Muscle of arm (tissue), 12 donors: ENCODE measurements around the gene CEACAM16. TPM values are rescaled to one million over a fixed set of nuclear protein-coding genes. Genes with fewer than 3 reads are reported as not detected.

Source experiments
- DNase-seq: peaks from one replicate; pipeline ENCODE4 v3.0.0-alpha.2; 2013
- polyA plus RNA-seq, 12 donors: library from polyadenylated mRNA; unstranded; fragments of 120-200 nt; gene quantifications; one replicate each; pipeline ENCODE4 v1.2.1, GENCODE V29; 2013; ENCODE audit not compliant: insufficient read length in 12 of 12

The CEACAM16 gene
- polyA plus RNA-seq, 12 donors: 0.26 to 0.89 (median 0.53) TPM; not detected in 3

DNA sequence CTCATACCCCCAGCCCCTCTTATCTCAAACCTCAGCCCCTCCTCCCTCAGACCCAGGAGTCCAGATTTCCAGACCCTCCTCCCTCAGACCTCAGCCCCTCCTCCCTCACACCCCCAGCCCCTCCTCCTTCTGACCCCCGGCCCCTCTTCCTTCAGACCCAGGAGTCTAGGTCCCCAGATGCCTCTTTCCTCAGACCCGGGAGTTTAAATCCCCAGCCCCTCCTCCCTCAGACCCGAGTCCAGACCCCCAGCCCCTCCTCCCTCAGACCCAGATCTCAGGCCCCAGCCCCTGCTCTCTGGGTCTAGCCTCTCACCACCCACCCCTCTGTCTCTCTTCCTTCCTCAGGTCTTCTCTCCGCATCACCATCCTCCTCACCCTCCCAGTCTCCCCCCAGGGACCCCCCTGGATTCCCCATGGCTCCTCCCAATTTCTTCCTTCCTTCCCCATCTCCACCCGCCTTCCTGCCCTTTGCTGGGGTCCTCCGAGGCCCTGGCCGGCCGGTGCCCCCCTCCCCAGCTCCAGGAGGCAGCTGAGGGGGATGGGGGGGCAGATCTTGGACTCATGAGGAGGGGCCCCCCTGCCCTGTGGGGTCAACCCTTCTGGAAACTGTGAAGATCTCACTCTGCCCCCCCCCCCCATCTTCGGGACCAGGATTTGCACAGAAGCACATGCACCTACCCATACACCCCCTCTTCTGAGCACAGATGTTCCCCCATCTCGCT, 60.3 kb downstream of the CEACAM16 start:
- DNase-seq: no peak

Other genes starting within 250 kb of the CEACAM16 start
- 10 to 100 TPM in 1 of 12 donors, 1 to 10 TPM in 9, not detected in 2; 6.6 to 10.1 (median 7.7) TPM for gene ZNF180, start 198.6 kb upstream of the CEACAM16 start, polyA plus RNA-seq
- gene CEACAM20, start 169.5 kb upstream of the CEACAM16 start, polyA plus RNA-seq: not detected
- not detected for gene IGSF23, start 85.6 kb upstream of the CEACAM16 start, polyA plus RNA-seq
- gene PVR, start 55.2 kb upstream of the CEACAM16 start, polyA plus RNA-seq: 10 to 100 TPM in 11 of 12 donors, not detected in 1; 19.4 to 28.7 (median 21.1) TPM
- 10 to 100 TPM in 3 of 12 donors, 1 to 10 TPM in 8, not detected in 1; 4.4 to 13.3 (median 8.3) TPM for gene CEACAM19, start 27.7 kb upstream of the CEACAM16 start, polyA plus RNA-seq
- gene BCL3, start 49.6 kb downstream of the CEACAM16 start, polyA plus RNA-seq: 10 to 100 TPM in 5 of 12 donors, 1 to 10 TPM in 6, not detected in 1; 8.4 to 25.4 (median 9.6) TPM
- 1 to 10 TPM in 3 of 12 donors, under 1 TPM in 4, not detected in 5; 0.11 to 9.9 (median 0.18) TPM for gene CBLC, start 78.7 kb downstream of the CEACAM16 start, polyA plus RNA-seq
- gene BCAM, start 110.0 kb downstream of the CEACAM16 start, polyA plus RNA-seq: 100 to 1,000 TPM in 11 of 12 donors, not detected in 1; 113 to 274 (median 169) TPM
- gene NECTIN2, start 147.1 kb downstream of the CEACAM16 start, polyA plus RNA-seq: 10 to 100 TPM in 11 of 12 donors, not detected in 1; 32.7 to 96.2 (median 44.5) TPM
- gene TOMM40, start 192.1 kb downstream of the CEACAM16 start, polyA plus RNA-seq: 10 to 100 TPM in 11 of 12 donors, not detected in 1; 24.1 to 49.4 (median 30.2) TPM
- gene APOE, start 206.6 kb downstream of the CEACAM16 start, polyA plus RNA-seq: 10 to 100 TPM in 11 of 12 donors, not detected in 1; 20.6 to 69.6 (median 36.6) TPM
- gene APOC1, start 215.5 kb downstream of the CEACAM16 start, polyA plus RNA-seq: 10 to 100 TPM in 10 of 12 donors, 1 to 10 TPM in 1, not detected in 1; 7.9 to 62.6 (median 15.9) TPM
- gene APOC4, start 243.1 kb downstream of the CEACAM16 start, polyA plus RNA-seq: under 1 TPM in 2 of 12 donors, not detected in 10; 0.40 to 0.41 TPM
- 1 to 10 TPM in 3 of 12 donors, under 1 TPM in 5, not detected in 4; 0.30 to 6.5 (median 0.72) TPM for gene APOC2, start 246.9 kb downstream of the CEACAM16 start, polyA plus RNA-seq